ENCODE measurements around the gene ZNFX1.

DNA sequence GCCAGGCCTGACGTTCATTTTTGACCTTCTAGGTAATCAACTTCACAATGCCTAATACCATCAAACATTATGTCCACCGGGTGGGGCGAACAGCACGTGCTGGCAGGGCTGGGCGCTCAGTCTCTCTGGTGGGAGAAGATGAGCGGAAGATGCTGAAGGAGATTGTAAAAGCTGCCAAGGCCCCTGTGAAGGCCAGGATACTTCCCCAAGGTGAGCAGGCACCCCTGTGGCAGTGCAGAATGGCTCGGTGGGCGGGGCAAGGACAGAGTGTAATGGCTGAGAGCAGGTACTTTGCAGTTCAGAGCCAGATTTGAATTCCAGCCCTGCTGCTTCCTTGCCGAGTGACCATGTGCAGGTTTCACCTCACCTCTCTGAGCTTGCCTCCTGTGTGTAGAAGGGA is 41.6 kb downstream of the ZNFX1 start:
- TF ChIP-seq CTCF (IDR thresholded peaks at IDR 0.05; ENCODE audit: insufficient read depth, low read depth, low read length) (no peak), EZH2 (IDR thresholded peaks at IDR 0.05; ENCODE audit: insufficient read depth, low read length) (no peak)

Data from astrocyte (in vitro differentiated cells and primary cell).